Pons (tissue), 1 donor: Measurements from ENCODE around the gene PSMA7.

Experiments
- DNase-seq: peaks from one replicate; pipeline ENCODE4 v3.0.0-alpha.2; 2016; ENCODE audit warnings: low spot score

PSMA7 gene

GRCh38 chr20:62087227-62087626, 56.0 kb downstream of the PSMA7 start:
- DNase-seq = no peak
